ENCODE data around the gene ARL16.

DNA sequence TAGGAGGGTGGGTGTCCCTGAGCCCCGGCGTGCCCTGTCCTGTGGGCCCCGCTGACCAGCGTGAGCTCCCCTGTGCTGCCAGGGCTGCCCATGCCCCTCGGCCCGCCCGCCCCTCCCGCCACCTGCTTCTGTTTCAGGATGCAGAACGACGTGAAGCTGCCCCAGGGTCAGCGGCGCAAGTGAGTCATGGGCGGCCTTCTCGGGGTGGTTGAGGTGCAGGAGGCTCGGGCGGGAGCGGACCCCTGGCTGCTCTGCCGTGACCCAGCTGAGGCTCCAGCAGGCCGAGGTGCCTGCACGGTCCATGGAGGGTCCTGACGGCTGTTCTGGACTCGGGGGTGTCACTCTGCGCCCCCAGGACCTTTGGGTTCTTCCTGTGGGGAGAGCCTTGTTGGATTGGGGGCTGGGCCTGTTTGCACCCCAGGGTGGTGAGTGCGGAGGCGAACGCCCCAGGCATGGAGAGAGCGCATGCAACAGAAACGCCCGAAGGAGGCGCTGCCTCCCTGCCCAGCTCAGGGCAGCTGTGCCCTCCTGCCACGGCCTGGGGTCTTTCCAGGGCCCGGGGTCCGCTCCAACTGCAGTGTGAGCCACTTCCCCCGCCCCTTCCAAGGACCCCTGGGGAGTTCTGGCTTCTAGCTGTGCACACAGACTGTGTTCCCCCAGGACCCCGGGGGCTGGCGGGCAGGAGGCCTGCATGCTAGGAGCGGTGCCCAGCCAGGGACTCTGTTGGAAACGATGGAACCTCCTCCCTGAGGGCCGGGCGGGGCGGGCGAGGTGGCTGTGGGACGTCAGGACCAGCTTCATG is 32.5 kb upstream of the ARL16 start:
- TF ChIP-seq ZBTB7A (IDR thresholded peaks at IDR 0.05; ENCODE audit: low read depth) (no peak), TEAD4 (IDR thresholded peaks at IDR 0.05) (no peak), EP300 (IDR thresholded peaks at IDR 0.05; ENCODE audit: borderline replicate concordance) (no peak), FOXM1 (IDR thresholded peaks at IDR 0.05; ENCODE audit: borderline replicate concordance, low read depth) (no peak), CEBPB (IDR thresholded peaks at IDR 0.05) (no peak), RAD21 (IDR thresholded peaks at IDR 0.05; ENCODE audit: low read depth) (no peak)
